ENCODE measurements around the gene HOXA9.

Gene HOXA9

GRCh38 chr7:27138472-27138871, 26.9 kb downstream of the HOXA9 start:
- Histone ChIP-seq H3K9me3 (ENCODE audit: control insufficient read depth, insufficient read depth, low read length) (no peaks in the 10 kb centered on the region), H3K4me1 (ENCODE audit: insufficient read depth, low read length) (peaks cover 4% of the 10 kb centered on the region; the same call in 1 of the 2 replicates), H3K9ac (ENCODE audit: low read depth, low read length) (no peak overlapping the region), H3K36me3 (ENCODE audit: insufficient read depth, low read length) (no peaks in the 10 kb centered on the region)

- Histone ChIP-seq H3K9me3 (ENCODE audit: control insufficient read depth, insufficient read depth, low read length) (no peaks in the 10 kb centered on the region), H3K4me1 (ENCODE audit: insufficient read depth, low read length) (peaks cover 4% of the 10 kb centered on the region; the same call in 1 of the 2 replicates), H3K9ac (ENCODE audit: low read depth, low read length) (no peak overlapping the region), H3K36me3 (ENCODE audit: insufficient read depth, low read length) (no peaks in the 10 kb centered on the region)
These were observed 27.6 kb downstream of the HOXA9 start for GRCh38 chr7:27137640-27138315.

GRCh38 chr7:27134392-27134791, 30.9 kb downstream of the HOXA9 start:
- no peaks in the 10 kb centered on the region; the same call in 1 of the 2 replicates for H3K4me1 ChIP-seq (ENCODE audit: insufficient read depth, low read length)

GRCh38 chr7:27133409-27134231, 31.7 kb downstream of the HOXA9 start:
- no peaks in the 10 kb centered on the region for H3K36me3 ChIP-seq (ENCODE audit: insufficient read depth, low read length)
- H3K4me1 ChIP-seq (ENCODE audit: insufficient read depth, low read length) = no peaks in the 10 kb centered on the region; the same call in 1 of the 2 replicates
- H3K9ac ChIP-seq (ENCODE audit: low read depth, low read length) = no peak overlapping the region
- H3K9me3 ChIP-seq (ENCODE audit: control insufficient read depth, insufficient read depth, low read length) = no peaks in the 10 kb centered on the region

More at GRCh38 chr7:27134392-27134791, 30.9 kb downstream of the HOXA9 start:
- H3K9ac ChIP-seq (ENCODE audit: low read depth, low read length) = no peak overlapping the region
- H3K9me3 ChIP-seq (ENCODE audit: control insufficient read depth, insufficient read depth, low read length) = no peaks in the 10 kb centered on the region
- no peaks in the 10 kb centered on the region for H3K36me3 ChIP-seq (ENCODE audit: insufficient read depth, low read length)

- Histone ChIP-seq H3K9ac (ENCODE audit: low read depth, low read length) (no peak overlapping the region), H3K4me1 (ENCODE audit: insufficient read depth, low read length) (no peaks in the 10 kb centered on the region; the same call in 1 of the 2 replicates), H3K36me3 (ENCODE audit: insufficient read depth, low read length) (no peaks in the 10 kb centered on the region), H3K9me3 (ENCODE audit: control insufficient read depth, insufficient read depth, low read length) (no peaks in the 10 kb centered on the region)
These were observed 32.4 kb downstream of the HOXA9 start for GRCh38 chr7:27132978-27133377.

GRCh38 chr7:27132214-27132613, 33.1 kb downstream of the HOXA9 start:
- H3K4me1 ChIP-seq (ENCODE audit: insufficient read depth, low read length) = no peaks in the 10 kb centered on the region; the same call in 1 of the 2 replicates
- no peaks in the 10 kb centered on the region for H3K9me3 ChIP-seq (ENCODE audit: control insufficient read depth, insufficient read depth, low read length)
- no peaks in the 10 kb centered on the region for H3K36me3 ChIP-seq (ENCODE audit: insufficient read depth, low read length)
- H3K9ac ChIP-seq (ENCODE audit: low read depth, low read length) = no peak overlapping the region

GRCh38 chr7:27131390-27131819, 33.9 kb downstream of the HOXA9 start:
- Histone ChIP-seq H3K36me3 (ENCODE audit: insufficient read depth, low read length) (no peaks in the 10 kb centered on the region), H3K9me3 (ENCODE audit: control insufficient read depth, insufficient read depth, low read length) (no peaks in the 10 kb centered on the region), H3K9ac (ENCODE audit: low read depth, low read length) (peak overlapping the region; percentile 28; the same call in 1 of the 2 replicates), H3K4me1 (ENCODE audit: insufficient read depth, low read length) (no peaks in the 10 kb centered on the region; the same call in 1 of the 2 replicates)

- Histone ChIP-seq H3K4me1 (ENCODE audit: insufficient read depth, low read length) (no peaks in the 10 kb centered on the region), H3K36me3 (ENCODE audit: insufficient read depth, low read length) (no peaks in the 10 kb centered on the region), H3K9me3 (ENCODE audit: control insufficient read depth, insufficient read depth, low read length) (no peaks in the 10 kb centered on the region), H3K9ac (ENCODE audit: low read depth, low read length) (peak within 1 kb of the TSS; percentile 42; the same call in 1 of the 2 replicates)
These were observed 34.6 kb downstream of the HOXA9 start, which contains the start of gene HOXA4 for GRCh38 chr7:27130540-27131389. Gene HOXA4 (minus strand): TSS chr7:27130757. CDS start chr7:27130733, 24 bp downstream.

- no peaks in the 10 kb centered on the region for H3K4me1 ChIP-seq (ENCODE audit: insufficient read depth, low read length)
- peak overlapping the region; percentile 42; the same call in 1 of the 2 replicates for H3K9ac ChIP-seq (ENCODE audit: low read depth, low read length)
- H3K36me3 ChIP-seq (ENCODE audit: insufficient read depth, low read length) = no peaks in the 10 kb centered on the region
- H3K9me3 ChIP-seq (ENCODE audit: control insufficient read depth, insufficient read depth, low read length) = no peaks in the 10 kb centered on the region
These were observed 35.4 kb downstream of the HOXA9 start for GRCh38 chr7:27129729-27130539.

- Histone ChIP-seq H3K4me1 (ENCODE audit: insufficient read depth, low read length) (no peaks in the 10 kb centered on the region), H3K9me3 (ENCODE audit: control insufficient read depth, insufficient read depth, low read length) (no peaks in the 10 kb centered on the region), H3K9ac (ENCODE audit: low read depth, low read length) (no peak overlapping the region), H3K36me3 (ENCODE audit: insufficient read depth, low read length) (no peaks in the 10 kb centered on the region)
These were observed 36.3 kb downstream of the HOXA9 start for GRCh38 chr7:27128776-27129728.

GRCh38 chr7:27128034-27128433, 37.3 kb downstream of the HOXA9 start:
- no peak overlapping the region for H3K9ac ChIP-seq (ENCODE audit: low read depth, low read length)
- H3K4me1 ChIP-seq (ENCODE audit: insufficient read depth, low read length) = no peaks in the 10 kb centered on the region
- H3K9me3 ChIP-seq (ENCODE audit: control insufficient read depth, insufficient read depth, low read length) = no peaks in the 10 kb centered on the region
- no peaks in the 10 kb centered on the region for H3K36me3 ChIP-seq (ENCODE audit: insufficient read depth, low read length)

GRCh38 chr7:27126596-27127327, 38.6 kb downstream of the HOXA9 start:
- no peak overlapping the region for H3K9ac ChIP-seq (ENCODE audit: low read depth, low read length)
- no peaks in the 10 kb centered on the region for H3K36me3 ChIP-seq (ENCODE audit: insufficient read depth, low read length)
- no peaks in the 10 kb centered on the region; the same call in 1 of the 2 replicates for H3K4me1 ChIP-seq (ENCODE audit: insufficient read depth, low read length)
- H3K9me3 ChIP-seq (ENCODE audit: control insufficient read depth, insufficient read depth, low read length) = no peaks in the 10 kb centered on the region
